GM18867 (cell line): Measurements from ENCODE around the gene C2orf81.
"Not testable (repeated sequence)": the region's sequence is repeated elsewhere in the genome, so short reads cannot be mapped to it uniquely, and the experiment has no call there.

Experiments
- ATAC-seq: cut with Tn5 transposase; IDR thresholded peaks from one replicate; pipeline ENCODE4 v1.9.1; 2021; ENCODE audit warnings: mild to moderate bottlenecking, moderate library complexity; ENCODE audit not compliant: unreplicated experiment

Gene C2orf81

DNA sequence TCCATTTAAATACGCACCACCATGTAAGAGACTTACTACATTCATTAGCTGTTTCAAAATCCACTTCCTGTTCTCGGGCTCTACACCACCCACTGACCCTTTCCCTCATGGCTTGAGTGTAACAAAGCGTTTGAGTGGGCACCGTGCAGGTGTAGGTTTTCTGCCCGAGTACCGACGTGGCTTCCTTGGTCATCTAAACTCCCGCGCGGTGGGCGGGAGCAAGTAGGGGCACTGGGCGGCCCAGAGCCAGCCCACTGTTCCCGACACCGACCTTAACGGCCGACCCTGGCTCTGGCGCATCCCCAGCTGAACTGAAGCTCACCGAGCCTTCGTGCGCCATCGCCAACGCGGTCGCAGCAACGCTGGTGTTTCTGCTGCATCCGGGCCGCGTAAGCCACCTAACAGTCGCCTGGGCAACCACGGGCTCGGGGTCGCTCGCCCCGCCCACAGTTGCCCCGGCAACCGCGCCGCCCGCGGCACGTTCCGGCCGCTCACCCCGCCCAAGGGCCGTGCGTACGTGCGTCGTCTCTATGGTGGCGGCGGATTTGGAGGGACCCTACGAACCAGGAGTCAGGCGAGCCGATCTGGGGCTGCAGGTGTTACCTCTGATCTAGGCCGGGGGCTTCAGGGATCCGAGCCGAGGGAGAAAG, at the start of gene C2orf81, which contains the start of gene WDR54:
Gene C2orf81 (minus strand): TSS at position 399 of the 650 bp plus-strand sequence. CDS start 59 bp downstream, at position 340.
Gene WDR54 (plus strand): TSS at position 510 of the 650 bp plus-strand sequence. CDS start 424 bp downstream, outside the sequence.
- ATAC-seq = peak; percentile 95

DNA sequence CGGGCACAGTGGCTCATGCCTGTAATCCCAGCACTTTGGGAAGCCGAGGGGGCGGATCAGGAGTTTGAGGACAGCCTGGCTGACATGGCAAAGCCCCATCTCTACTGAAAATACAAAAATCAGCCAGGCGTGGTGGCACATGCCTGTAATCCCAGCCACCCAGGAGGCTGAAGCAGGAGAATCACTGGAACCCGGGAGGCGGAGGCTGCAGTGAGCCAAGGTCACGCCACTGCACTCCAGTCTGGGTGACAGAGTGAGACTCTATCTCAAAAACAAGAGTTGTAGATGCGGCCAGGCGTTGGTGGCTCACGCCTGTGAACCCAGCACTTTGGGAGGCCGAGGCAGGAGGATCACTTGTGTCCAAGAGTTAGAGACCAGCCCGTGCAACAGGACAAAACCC, 49.3 kb upstream of the C2orf81 start:
- not testable (repeated sequence) for ATAC-seq

DNA sequence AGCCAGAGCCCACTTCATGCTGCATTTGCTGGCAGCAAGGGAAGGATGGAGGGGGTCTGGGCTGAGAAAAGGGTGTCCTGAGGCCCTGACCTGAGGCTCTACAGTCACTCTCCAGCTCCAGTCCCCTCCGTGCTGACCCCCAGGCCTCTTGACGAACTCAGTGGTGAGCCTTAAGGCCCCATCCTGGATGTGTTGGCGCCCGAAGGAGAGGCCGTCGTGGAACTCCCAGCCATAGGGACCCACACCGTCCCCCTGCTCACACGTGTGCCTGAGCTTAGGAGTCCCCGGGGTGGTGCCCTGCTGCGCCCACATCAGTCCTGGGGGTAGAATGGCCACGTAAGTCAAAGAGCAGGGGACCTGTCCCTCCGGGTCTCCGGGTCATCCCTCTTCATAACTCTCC, 43.0 kb upstream of the C2orf81 start:
- peak; percentile 1 for ATAC-seq

DNA sequence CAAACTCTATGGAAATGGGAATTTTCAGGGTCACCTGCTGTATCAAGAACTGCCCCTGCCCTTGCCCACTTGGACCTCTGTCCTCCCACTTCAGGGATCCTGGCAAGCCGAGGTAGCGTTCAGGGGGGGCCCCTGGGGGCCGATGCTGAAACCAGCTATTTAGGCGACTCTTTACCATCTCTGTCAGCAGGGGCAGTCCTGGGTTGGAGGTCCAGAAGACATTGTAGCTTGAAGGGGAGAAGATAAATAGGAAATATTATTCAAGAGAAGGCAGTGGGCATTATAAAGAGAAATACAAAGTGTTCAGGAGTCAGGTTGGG, 41.3 kb upstream of the C2orf81 start:
- ATAC-seq = no peak

DNA sequence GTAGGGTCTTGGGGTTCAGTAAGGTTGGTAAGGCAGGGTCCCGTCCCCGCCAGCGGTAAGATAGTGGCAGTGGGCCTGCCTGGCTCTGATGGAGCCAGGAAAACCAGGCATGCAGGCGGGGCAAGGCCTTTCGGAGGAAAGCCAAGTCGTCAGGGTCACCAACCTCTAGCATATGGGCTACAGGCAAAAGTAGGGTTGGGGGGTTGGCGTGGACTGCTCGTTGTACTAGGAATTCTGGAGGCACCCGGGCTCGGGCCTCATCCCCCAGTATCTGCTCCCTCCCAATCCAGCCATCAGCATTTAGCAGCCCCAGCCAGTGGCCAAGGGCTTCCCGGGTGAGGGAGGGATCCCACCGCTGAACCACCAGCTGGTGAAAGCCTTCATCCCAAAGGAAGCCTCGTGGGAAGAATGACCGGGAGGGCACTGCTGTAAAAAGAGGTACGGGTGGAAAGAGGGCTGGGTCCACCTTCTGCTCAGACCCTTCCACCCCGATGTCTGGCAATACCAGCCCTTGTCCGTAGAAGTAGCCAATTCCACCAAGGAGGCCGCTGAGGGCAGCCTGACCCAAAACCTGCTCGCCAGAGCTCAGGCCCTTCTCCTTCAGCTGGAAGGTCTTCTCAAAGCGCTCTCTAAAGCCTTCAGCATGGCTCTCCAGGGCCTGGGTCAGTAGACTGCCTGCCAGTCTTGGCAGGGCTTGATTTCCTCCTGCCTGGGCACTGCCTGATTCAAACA, 40.8 kb upstream of the C2orf81 start:
- no peak for ATAC-seq

DNA sequence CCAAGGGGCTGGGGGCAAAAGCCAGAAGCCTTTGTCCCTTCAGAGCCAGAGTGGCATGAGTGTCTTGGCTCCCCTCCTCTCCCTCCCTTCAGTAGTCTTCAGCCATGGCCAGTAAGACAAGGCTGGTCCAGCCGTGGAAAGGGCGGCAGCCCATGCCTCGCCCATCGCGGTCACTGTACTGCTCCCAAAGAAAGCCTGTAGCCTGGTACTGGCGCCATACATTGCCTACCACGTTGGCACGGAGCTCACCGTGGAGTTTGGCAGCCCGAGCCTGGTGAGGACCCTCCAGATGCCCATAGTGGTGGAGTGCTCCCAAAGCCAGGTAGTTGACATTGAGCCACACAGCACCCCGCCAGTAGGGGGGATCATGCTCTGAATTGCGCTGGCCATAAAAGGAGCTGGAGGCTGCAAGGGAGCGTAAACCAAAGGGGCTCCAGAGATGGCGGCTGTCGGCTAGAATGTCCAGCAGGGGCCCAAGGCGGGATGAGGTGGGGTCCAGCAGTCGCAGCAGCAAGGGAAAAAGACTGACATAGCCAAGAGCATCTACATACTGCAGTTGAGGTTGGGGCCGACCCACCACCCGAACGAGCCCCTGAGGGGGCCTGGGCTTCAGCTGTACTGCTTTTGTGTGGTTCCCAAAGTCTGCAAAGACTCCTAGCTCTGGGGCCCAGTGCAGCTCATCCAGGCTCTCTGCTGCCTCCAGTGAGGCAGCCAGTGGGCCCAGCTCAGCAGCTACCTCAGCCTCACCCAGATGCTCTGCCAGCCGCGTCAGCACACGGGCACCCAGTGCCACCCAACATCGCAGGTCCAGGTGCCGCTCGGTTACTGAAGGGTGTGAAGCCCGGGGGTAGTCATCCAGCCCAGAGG, 40.0 kb upstream of the C2orf81 start:
- no peak for ATAC-seq

DNA sequence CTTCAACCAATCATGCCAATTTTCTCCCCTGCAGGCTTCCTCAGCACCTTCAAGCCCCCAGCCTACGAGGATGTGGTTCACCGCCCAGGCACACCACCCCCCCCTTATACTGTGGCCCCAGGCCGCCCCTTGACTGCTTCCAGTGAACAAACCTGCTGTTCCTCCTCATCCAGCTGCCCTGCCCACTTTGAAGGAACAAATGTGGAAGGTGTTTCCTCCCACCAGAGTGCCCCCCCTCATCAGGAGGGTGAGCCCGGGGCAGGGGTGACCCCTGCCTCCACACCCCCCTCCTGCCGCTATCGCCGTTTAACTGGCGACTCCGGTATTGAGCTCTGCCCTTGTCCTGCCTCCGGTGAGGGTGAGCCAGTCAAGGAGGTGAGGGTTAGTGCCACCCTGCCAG, 38.8 kb upstream of the C2orf81 start:
- not testable (repeated sequence) for ATAC-seq

DNA sequence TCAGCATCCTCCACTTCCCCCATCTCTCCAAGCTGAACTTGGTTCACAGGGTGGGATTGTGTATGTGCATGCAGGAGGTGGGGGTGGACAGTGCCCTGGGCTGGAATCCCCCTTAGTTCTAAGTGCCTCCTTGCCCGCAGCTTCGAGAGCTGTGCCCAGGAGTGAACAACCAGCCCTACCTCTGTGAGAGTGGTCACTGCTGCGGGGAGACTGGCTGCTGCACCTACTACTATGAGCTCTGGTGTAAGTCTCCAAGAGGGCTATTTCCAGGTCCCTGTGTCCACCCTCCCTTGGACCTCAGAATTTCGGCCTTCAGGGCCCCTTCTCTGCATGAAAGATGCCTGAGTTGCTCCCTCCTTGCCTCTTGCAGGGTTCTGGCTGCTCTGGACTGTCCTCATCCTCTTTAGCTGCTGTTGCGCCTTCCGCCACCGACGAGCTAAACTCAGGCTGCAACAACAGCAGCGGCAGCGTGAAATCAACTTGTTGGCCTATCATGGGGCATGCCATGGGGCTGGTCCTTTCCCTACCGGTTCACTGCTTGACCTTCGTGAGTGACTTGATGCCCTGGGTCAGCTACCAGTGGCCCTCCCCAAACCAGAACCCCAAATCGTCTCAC, 38.2 kb upstream of the C2orf81 start:
- not testable (repeated sequence) for ATAC-seq

DNA sequence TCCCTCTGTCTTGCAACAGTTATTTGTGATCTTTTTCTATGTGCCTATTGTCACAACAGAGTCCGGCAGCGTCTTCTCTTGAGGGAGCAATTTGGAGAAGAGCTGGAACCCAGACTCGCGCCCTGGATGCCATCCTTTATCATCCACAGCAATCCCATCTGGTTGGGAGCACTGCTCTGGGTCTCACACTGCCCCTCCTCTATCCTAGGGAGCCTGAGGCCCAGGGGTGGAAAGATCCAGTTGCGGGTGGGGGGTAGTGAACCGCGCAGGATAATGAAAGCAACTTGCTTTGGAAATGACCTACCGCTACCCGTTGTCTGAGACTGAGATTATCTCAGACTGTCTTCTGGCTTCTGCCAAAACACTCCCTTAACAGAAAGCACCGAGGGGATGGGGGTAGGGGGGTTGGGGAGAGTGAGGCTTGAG, 37.5 kb upstream of the C2orf81 start:
- no peak for ATAC-seq

DNA sequence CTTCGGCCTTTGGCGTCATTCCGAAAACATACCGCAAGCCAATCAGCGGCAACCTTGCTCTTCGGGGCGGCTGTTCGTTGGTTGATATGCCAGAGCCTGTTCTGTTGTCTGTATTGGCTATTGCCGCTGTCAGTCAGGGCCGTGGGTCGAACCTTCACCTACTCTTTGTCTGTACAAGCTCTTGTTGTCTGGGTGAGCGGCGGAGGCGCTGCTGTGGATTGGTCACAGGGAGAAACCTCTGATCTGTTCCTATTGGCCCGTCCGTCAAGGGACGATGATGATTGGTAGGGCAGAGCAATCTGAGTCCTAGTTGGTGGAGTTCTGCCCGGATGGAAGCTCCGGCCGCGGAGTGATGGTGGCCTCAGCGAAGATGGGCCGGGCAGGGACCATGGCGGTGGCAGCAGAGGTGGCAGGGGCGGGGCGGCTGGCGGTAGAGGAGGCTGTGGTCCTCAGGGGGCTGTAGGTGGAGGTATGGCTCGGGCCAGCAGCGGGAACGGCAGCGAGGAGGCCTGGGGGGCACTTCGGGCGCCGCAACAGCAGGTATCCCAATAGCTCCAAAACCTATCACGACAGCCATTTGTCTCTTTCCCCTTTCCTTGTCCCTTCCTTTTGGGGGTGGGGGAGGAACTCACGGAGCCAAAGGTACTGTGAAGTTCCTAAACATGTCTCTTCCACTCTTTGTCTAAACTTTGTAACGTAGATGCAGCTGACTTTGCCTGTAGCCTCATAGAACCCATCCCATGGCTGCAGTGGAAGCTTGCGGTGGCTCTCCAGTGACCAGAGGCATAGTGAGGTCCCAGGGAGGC, 36.9 kb upstream of the C2orf81 start, which contains the start of gene WBP1:
Gene WBP1 (plus strand): TSS at position 307 of the 806 bp plus-strand sequence. CDS start 165 bp downstream, at position 472.
- ATAC-seq = peak; percentile 78

DNA sequence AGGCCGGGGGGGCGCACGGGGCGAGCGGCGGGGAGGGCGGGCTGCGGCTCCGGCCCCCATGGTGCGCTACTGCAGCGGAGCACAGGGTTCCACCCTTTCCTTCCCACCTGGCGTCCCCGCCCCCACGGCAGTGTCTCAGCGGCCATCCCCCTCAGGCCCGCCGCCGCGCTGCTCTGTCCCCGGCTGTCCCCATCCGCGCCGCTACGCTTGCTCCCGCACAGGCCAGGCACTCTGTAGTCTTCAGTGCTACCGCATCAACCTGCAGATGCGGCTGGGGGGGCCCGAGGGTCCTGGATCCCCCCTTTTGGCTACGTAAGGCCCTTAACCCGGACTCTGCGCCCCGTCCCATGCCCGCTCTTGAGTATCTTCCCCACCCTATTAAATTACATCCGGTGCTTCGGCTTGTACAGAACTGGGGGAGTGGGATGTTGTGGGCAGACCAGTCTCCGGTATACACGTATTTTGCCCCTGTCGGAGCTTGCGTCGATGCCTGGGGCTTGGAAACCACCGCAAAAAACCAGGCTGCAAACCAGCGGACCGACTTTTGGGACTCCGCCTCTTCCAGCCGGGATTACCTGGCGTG, 36.2 kb upstream of the C2orf81 start:
- peak; percentile 37 for ATAC-seq

DNA sequence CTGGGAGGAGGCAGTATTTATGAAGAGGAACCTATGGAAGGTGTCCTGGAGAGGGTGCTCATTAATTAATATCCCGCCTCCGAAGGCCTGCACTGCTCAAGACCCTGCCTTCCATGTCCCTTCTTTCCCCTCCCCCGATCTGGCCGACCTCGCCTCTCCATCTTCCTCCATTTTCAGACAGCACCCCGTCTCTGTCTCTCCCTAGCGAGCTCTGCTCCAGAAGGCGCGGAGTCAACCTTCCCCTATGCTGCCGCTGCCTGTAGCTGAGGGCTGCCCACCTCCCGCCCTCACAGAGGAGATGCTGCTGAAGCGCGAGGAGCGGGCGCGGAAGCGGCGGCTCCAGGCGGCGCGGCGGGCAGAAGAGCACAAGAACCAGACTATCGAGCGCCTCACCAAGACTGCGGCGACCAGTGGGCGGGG, 35.7 kb upstream of the C2orf81 start:
- no peak for ATAC-seq

DNA sequence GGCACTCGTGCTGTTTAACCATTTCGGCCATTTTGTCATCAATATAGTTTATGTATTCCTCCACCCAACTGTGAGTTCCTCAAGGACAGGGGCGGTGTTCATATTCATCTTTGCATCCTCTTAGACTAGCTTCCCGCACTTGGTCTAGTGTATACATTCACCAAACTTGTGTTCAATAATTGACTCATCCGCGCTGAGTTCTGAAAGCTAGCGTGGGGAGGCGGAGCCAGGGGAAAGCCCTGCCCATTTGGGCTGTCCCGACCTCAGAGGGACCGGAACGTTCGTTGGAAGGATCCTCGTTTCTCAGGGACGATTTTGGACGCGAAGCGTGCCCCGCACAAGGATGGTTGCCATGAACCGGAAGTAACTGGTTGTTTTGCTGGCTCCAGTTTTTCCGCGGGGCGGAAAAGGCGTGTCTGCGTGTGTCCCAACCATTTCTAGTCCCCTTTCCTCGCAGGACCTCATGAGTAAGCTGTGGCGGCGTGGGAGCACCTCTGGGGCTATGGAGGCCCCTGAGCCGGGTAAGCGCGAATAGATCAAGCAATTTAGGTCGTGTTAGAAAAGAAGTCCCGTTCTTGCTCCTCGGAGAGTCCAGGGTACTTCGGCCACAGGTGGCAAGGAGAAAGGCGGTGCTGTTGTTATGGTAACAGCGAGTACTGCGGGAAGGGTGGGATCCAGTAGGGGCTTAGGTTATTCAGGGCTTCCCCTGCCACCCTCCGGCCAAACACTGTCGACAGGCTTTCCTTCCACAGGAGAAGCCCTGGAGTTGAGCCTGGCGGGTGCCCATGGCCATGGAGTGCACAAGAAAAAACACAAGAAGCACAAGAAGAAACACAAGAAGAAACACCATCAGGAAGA, 33.5 kb upstream of the C2orf81 start, which contains the start of gene INO80B:
Gene INO80B (plus strand): TSS at position 434 of the 858 bp plus-strand sequence. CDS start 30 bp downstream, at position 464.
- ATAC-seq = peak; percentile 38

DNA sequence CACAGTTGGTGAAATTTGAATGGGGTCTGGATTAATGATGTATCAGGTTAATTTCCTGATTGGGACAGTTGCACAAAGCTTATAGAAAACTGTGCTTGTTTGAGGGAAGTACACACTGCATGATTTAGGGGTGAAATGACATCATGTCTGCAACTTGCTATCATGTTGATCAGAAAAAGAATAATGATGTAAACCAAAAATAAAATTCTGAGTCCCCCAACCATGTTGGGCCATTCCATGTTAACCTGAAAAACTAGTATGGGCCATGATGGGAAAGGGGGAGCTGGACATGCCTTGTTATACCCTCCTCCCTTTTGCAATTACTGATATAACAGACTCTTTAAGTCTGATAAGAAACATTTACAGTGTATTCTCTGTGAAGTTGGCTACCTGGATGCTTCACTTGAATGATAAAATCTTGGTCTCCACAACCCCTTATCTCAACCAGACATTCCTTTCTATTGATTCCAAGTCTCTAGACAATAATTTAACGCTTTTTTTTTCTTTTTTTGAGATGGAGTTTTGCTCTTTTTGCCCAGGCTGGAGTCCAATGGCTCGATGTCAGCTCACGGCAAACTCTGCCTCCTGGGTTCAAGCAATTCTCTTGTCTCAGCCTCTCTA, 29.3 kb upstream of the C2orf81 start:
- no peak for ATAC-seq

DNA sequence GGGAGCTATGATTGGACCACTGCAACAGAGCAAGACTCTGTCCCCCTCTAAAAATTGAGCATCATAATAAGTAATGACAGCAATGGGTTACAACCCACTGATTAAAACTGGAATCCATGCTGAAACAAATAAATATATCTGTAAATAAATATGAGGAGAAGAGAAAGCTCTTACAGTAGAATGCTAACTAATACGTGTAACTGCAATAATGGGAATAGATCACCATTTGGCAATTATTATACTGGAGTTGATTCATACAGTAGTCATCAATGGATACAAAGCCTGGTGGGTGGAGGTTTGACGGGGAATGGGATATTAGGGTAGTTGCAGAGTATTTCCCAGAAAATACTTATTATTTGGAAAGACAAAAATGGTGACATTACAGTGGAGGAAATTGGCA, 27.4 kb upstream of the C2orf81 start:
- no peak for ATAC-seq

DNA sequence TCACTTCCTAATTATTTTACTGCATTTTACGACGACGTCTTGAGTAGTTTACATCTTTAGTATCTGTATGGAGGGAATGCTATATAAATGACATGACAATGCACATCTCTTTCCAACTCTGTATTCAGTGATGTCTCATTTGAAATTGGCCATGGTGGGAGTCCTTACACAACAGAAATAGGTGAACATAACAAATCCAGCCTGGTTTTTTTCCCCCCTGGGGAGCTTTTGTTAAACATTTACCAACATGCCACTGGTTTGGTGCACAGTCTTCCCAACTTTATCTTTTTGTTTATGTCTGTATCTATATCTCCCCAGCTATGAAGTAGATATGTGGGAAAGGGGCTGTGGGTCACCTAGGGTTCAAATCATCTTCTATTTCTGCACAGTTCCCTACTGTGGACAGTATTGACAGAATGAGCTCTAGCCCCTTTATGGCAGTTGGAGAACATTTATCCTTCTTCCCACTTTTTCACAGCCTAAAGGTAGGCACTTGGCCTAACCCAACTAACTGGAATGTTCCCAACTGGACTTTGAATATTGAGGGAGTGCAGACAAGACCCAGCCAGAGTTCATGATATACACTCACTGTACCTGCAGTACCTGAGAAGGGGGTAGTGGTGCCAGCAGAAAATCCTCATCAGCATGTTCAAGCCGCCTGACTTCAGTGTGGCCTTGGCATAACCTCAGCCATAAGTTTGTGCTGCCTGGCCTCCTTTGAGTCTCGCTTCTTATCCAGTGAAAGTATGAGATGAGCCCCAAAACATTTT, 26.0 kb upstream of the C2orf81 start:
- ATAC-seq = no peak
